ENCODE measurements around the gene CES3.
A peak's percentile ranks its signal among the peaks of the same experiment; 100 is the strongest.

Gene CES3

DNA sequence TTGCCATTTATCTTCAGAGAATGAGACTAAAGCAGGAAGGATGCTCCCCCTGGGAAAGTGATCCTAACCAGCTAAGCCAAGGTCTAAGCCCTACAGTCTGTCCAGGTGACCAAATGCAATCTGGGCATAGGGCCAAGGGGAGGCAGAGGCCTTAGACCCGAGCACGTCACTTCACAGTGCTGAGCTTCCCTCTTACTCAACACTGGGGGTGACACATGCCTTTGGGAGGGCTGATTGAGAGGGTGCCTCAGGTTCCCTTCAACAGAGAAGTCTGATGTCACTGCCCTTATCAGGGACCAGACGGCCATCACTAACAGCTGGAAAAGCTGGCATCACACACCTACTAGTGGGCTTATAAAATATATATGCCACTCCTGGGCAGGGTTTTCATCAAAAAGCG lies 30.9 kb upstream of the CES3 start (continued):
- TF ChIP-seq ZNF660 (tag by site-specific recombination; IDR thresholded peaks at IDR 0.05) (0 out of 2 replicates have a peak, but pooled peaks have one; percentile 72), ZNF354C (tag by site-specific recombination; IDR thresholded peaks at IDR 0.05; ENCODE audit: borderline replicate concordance, low read depth) (no peak), SCRT1 (tag by site-specific recombination; IDR thresholded peaks at IDR 0.05; ENCODE audit: borderline replicate concordance) (no peak), ZNF112 (tag by site-specific recombination; IDR thresholded peaks at IDR 0.05) (no peak), ZNF48 (tag by site-specific recombination; IDR thresholded peaks at IDR 0.05) (no peak), ZNF114 (tag by site-specific recombination; IDR thresholded peaks at IDR 0.05) (no peak), OVOL3 (tag by site-specific recombination; IDR thresholded peaks at IDR 0.05) (no peak), ZNF747 (tag by site-specific recombination; IDR thresholded peaks at IDR 0.05) (no peak), ZNF37A (tag by site-specific recombination; IDR thresholded peaks at IDR 0.05) (no peak), ZNF350 (tag by site-specific recombination; IDR thresholded peaks at IDR 0.05) (no peak), ZNF518A (tag by site-specific recombination; conservative IDR thresholded peaks at IDR 0.05; ENCODE audit: low read depth) (no peak), ZNF510 (tag by site-specific recombination; IDR thresholded peaks at IDR 0.05; ENCODE audit: insufficient replicate concordance) (no peak), GLIS1 (tag by site-specific recombination; IDR thresholded peaks at IDR 0.05) (no peak), ZNF239 (tag by site-specific recombination; IDR thresholded peaks at IDR 0.05) (no peak), ZNF175 (tag by site-specific recombination; IDR thresholded peaks at IDR 0.05) (no peak), ZSCAN18 (tag by site-specific recombination; IDR thresholded peaks at IDR 0.05) (no peak), ZNF223 (tag by site-specific recombination; IDR thresholded peaks at IDR 0.05) (no peak), ZNF629 (tag by site-specific recombination; IDR thresholded peaks at IDR 0.05) (peak; percentile 65; the same call in 1 of the 2 replicates), ZNF324 (tag by site-specific recombination; IDR thresholded peaks at IDR 0.05) (no peak), ZNF529 (tag by site-specific recombination; IDR thresholded peaks at IDR 0.05; ENCODE audit: insufficient replicate concordance) (no peak), FEZF1 (tag by site-specific recombination; IDR thresholded peaks at IDR 0.05) (no peak), ZNF473 (tag by site-specific recombination; IDR thresholded peaks at IDR 0.05) (no peak), ZFP37 (tag by site-specific recombination; IDR thresholded peaks at IDR 0.05) (no peak)
- TF ChIP-seq, protein P1, sequence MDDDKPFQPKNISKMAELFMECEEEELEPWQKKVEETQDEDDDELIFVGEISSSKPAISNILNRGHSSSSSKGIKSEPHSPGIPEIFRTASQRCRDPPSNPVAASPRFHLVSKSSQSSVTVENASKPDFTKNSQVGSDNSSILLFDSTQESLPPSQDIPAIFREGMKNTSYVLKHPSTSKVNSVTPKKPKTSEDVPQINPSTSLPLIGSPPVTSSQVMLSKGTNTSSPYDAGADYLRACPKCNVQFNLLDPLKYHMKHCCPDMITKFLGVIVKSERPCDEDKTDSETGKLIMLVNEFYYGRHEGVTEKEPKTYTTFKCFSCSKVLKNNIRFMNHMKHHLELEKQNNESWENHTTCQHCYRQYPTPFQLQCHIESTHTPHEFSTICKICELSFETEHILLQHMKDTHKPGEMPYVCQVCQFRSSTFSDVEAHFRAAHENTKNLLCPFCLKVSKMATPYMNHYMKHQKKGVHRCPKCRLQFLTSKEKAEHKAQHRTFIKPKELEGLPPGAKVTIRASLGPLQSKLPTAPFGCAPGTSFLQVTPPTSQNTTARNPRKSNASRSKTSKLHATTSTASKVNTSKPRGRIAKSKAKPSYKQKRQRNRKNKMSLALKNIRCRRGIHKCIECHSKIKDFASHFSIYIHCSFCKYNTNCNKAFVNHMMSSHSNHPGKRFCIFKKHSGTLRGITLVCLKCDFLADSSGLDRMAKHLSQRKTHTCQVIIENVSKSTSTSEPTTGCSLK (tag by site-specific recombination; IDR thresholded peaks at IDR 0.05), result no peak
- TF ChIP-seq, protein P2, sequence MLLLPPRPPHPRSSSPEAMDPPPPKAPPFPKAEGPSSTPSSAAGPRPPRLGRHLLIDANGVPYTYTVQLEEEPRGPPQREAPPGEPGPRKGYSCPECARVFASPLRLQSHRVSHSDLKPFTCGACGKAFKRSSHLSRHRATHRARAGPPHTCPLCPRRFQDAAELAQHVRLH (tag by site-specific recombination; IDR thresholded peaks at IDR 0.05), result no peak
- TF ChIP-seq, protein P3, sequence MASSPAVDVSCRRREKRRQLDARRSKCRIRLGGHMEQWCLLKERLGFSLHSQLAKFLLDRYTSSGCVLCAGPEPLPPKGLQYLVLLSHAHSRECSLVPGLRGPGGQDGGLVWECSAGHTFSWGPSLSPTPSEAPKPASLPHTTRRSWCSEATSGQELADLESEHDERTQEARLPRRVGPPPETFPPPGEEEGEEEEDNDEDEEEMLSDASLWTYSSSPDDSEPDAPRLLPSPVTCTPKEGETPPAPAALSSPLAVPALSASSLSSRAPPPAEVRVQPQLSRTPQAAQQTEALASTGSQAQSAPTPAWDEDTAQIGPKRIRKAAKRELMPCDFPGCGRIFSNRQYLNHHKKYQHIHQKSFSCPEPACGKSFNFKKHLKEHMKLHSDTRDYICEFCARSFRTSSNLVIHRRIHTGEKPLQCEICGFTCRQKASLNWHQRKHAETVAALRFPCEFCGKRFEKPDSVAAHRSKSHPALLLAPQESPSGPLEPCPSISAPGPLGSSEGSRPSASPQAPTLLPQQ (tag by site-specific recombination; IDR thresholded peaks at IDR 0.05), result 0 out of 2 replicates have a peak, but pooled peaks have one; percentile 49
- TF ChIP-seq, protein P4, sequence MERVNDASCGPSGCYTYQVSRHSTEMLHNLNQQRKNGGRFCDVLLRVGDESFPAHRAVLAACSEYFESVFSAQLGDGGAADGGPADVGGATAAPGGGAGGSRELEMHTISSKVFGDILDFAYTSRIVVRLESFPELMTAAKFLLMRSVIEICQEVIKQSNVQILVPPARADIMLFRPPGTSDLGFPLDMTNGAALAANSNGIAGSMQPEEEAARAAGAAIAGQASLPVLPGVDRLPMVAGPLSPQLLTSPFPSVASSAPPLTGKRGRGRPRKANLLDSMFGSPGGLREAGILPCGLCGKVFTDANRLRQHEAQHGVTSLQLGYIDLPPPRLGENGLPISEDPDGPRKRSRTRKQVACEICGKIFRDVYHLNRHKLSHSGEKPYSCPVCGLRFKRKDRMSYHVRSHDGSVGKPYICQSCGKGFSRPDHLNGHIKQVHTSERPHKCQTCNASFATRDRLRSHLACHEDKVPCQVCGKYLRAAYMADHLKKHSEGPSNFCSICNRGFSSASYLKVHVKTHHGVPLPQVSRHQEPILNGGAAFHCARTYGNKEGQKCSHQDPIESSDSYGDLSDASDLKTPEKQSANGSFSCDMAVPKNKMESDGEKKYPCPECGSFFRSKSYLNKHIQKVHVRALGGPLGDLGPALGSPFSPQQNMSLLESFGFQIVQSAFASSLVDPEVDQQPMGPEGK (tag by site-specific recombination; IDR thresholded peaks at IDR 0.05), result peak; percentile 48; the same call in 1 of the 2 replicates

All from HEK293 (cell line).